Trophoblast cell (in vitro differentiated cells and primary cell): Measurements from ENCODE around the gene GFRA1.

Experiments
- DNase-seq, 2 donors: peaks; one replicate each; pipeline ENCODE4 v3.0.0-alpha.2; 2016
- H2AFZ ChIP-seq: 2 replicates; pipeline ENCODE4 v1.6.1; 2013; ENCODE audit warnings: low read length, moderate library complexity, mild to moderate bottlenecking; ENCODE audit not compliant: insufficient read depth, poor library complexity
- H2AK5ac ChIP-seq: 2 replicates; pipeline ENCODE4 v1.6.1; 2013; ENCODE audit warnings: mild to moderate bottlenecking, low read length
- H2BK120ac ChIP-seq: 2 replicates; pipeline ENCODE4 v1.6.1; 2013; ENCODE audit warnings: low read length, mild to moderate bottlenecking, moderate library complexity; ENCODE audit not compliant: insufficient read depth, poor library complexity
- H2BK12ac ChIP-seq: 2 replicates; pipeline ENCODE4 v1.6.1; 2013; ENCODE audit warnings: mild to moderate bottlenecking, low read length, moderate library complexity
- H2BK5ac ChIP-seq: 2 replicates; pipeline ENCODE4 v1.6.1; 2013; ENCODE audit warnings: low read length, low read depth, moderate library complexity, mild to moderate bottlenecking; ENCODE audit not compliant: poor library complexity
- H3K14ac ChIP-seq: 2 replicates; pipeline ENCODE4 v1.6.1; 2013; ENCODE audit warnings: mild to moderate bottlenecking, low read length
- H3K18ac ChIP-seq: 2 replicates; pipeline ENCODE4 v1.6.1; 2013; ENCODE audit warnings: mild to moderate bottlenecking, low read length
- H3K23ac ChIP-seq: 2 replicates; pipeline ENCODE4 v1.6.1; 2013; ENCODE audit warnings: low read length
- H3K27ac ChIP-seq: 2 replicates; pipeline ENCODE4 v1.5.1; 2013; ENCODE audit warnings: low read depth, mild to moderate bottlenecking, inconsistent platforms, low read length, moderate library complexity
- H3K27me3 ChIP-seq: 2 replicates; pipeline ENCODE4 v1.6.1; 2013; ENCODE audit warnings: inconsistent platforms, mild to moderate bottlenecking, low read length, moderate library complexity; ENCODE audit not compliant: insufficient read depth
- H3K36me3 ChIP-seq, 2 experiments: 1 replicate in 1 of 2; 2 replicates in 1 of 2; pipeline ENCODE4 v1.6.1; 2013; ENCODE audit warnings: low read length in 2 of 2, mild to moderate bottlenecking in 2 of 2, moderate library complexity in 1 of 2; ENCODE audit not compliant: insufficient read depth in 2 of 2, control insufficient read depth in 1 of 2
- H3K4ac ChIP-seq: 2 replicates; pipeline ENCODE4 v1.6.1; 2013; ENCODE audit warnings: low read depth, mild to moderate bottlenecking, low read length, moderate library complexity
- H3K4me1 ChIP-seq, 2 experiments: 1 replicate in 1 of 2; 2 replicates in 1 of 2; pipeline ENCODE4 v1.6.1; 2013; ENCODE audit warnings: low read length in 2 of 2, mild to moderate bottlenecking in 2 of 2, moderate library complexity in 1 of 2; ENCODE audit not compliant: insufficient read depth in 2 of 2, control insufficient read depth in 1 of 2
- H3K4me2 ChIP-seq: 2 replicates; pipeline ENCODE4 v1.6.1; 2013; ENCODE audit warnings: inconsistent platforms, mild to moderate bottlenecking, low read length, moderate library complexity
- H3K4me3 ChIP-seq: 2 replicates; pipeline ENCODE4 v1.5.1; 2013; ENCODE audit warnings: mild to moderate bottlenecking, low read depth, low read length, inconsistent platforms
- H3K79me1 ChIP-seq: one replicate; pipeline ENCODE4 v1.6.1; 2013; ENCODE audit warnings: low read length
- H3K79me2 ChIP-seq: 2 replicates; pipeline ENCODE4 v1.6.1; 2013; ENCODE audit warnings: low read length, mild to moderate bottlenecking; ENCODE audit not compliant: control insufficient read depth, insufficient read depth, poor library complexity
- H3K9ac ChIP-seq: 2 replicates; pipeline ENCODE4 v1.6.1; 2013; ENCODE audit warnings: mild to moderate bottlenecking, low read length
- H3K9me3 ChIP-seq: 2 replicates; pipeline ENCODE4 v1.6.1; 2013; ENCODE audit warnings: low read depth, mild to moderate bottlenecking, control low read depth, inconsistent platforms, low read length; ENCODE audit not compliant: insufficient read depth
- H4K12ac ChIP-seq: 2 replicates; pipeline ENCODE4 v1.6.1; 2013; ENCODE audit warnings: low read depth, mild to moderate bottlenecking, low read length, moderate library complexity
- H4K8ac ChIP-seq: 2 replicates; pipeline ENCODE4 v1.6.1; 2013; ENCODE audit warnings: low read depth, mild to moderate bottlenecking, low read length, moderate library complexity
- H4K91ac ChIP-seq: one replicate; pipeline ENCODE4 v1.6.1; 2013; ENCODE audit warnings: low read depth, mild to moderate bottlenecking, low read length, moderate library complexity
- WGBS: extraction: QIAGEN DNeasy Blood & Tissue Kit; methylation state at CpG from one replicate; pipeline ENCODE4 v1.1.7; 2013; ENCODE audit warnings: missing lambda C conversion rate; ENCODE audit not compliant: insufficient read length, insufficient coverage; ENCODE audit errors: extremely low coverage; 5-methylcytosine and 5-hydroxymethylcytosine counted together

GFRA1 gene

GRCh38 chr10:116015583-116016333 is 257.2 kb downstream of the GFRA1 start:
- H3K4me1 ChIP-seq: peaks cover 4 to 14% of the 10 kb centered on the region in 2 experiments
- no peaks in the 10 kb centered on the region for H3K79me2 ChIP-seq
- H3K27ac ChIP-seq: no peak overlapping the region
- H3K4me3 ChIP-seq: no peak overlapping the region
- no peak overlapping the region for H2BK12ac ChIP-seq
- H4K91ac ChIP-seq: no peak overlapping the region
- H3K18ac ChIP-seq: no peak overlapping the region
- DNase-seq: peak in 1 of 2 donors; percentile 11
- no peak overlapping the region for H3K9ac ChIP-seq
- H3K36me3 ChIP-seq: no peaks in the 10 kb centered on the region
- H2AK5ac ChIP-seq: no peak overlapping the region
- H3K4me2 ChIP-seq: no peak overlapping the region
- H3K4ac ChIP-seq: no peak overlapping the region
- H3K23ac ChIP-seq: no peak overlapping the region
- no CpG with 5 or more reads among the region's 7 CpGs for WGBS
- no peak overlapping the region for H3K14ac ChIP-seq
- no peaks in the 10 kb centered on the region for H3K79me1 ChIP-seq
- no peaks in the 10 kb centered on the region for H3K27me3 ChIP-seq
- H2BK120ac ChIP-seq: no peak overlapping the region
- H2BK5ac ChIP-seq: no peak overlapping the region
- no peak overlapping the region for H2AFZ ChIP-seq
- no peaks in the 10 kb centered on the region for H3K9me3 ChIP-seq
- no peak overlapping the region for H4K12ac ChIP-seq
- H4K8ac ChIP-seq: no peak overlapping the region

- no peak overlapping the region for H3K9ac ChIP-seq
- H2AFZ ChIP-seq: no peak overlapping the region
- no peak overlapping the region for H3K4me3 ChIP-seq
- DNase-seq: no peak
- no peaks in the 10 kb centered on the region for H3K79me1 ChIP-seq
- no peak overlapping the region for H3K14ac ChIP-seq
- H3K27me3 ChIP-seq: no peaks in the 10 kb centered on the region
- H2BK120ac ChIP-seq: no peak overlapping the region
- peaks cover 4 to 14% of the 10 kb centered on the region in 2 experiments for H3K4me1 ChIP-seq
- H3K36me3 ChIP-seq: no peaks in the 10 kb centered on the region
- no peak overlapping the region for H4K8ac ChIP-seq
- no peak overlapping the region for H2AK5ac ChIP-seq
- H3K9me3 ChIP-seq: no peaks in the 10 kb centered on the region
- no peak overlapping the region for H3K4ac ChIP-seq
- H4K12ac ChIP-seq: no peak overlapping the region
- no peak overlapping the region for H2BK12ac ChIP-seq
- H3K18ac ChIP-seq: no peak overlapping the region
- whole genome bisulfite sequencing: no CpG with 5 or more reads among the region's 8 CpGs
- H3K79me2 ChIP-seq: no peaks in the 10 kb centered on the region
- no peak overlapping the region for H3K27ac ChIP-seq
- H3K4me2 ChIP-seq: no peak overlapping the region
- no peak overlapping the region for H4K91ac ChIP-seq
- H2BK5ac ChIP-seq: no peak overlapping the region
- H3K23ac ChIP-seq: no peak overlapping the region
Observed at GRCh38 chr10:116014871-116015582, 258.0 kb downstream of the GFRA1 start.

GRCh38 chr10:116014326-116014725 is 258.7 kb downstream of the GFRA1 start:
- no peaks in the 10 kb centered on the region for H3K79me1 ChIP-seq
- no peak overlapping the region for H3K4ac ChIP-seq
- DNase-seq: no peak
- H2BK12ac ChIP-seq: no peak overlapping the region
- H3K27ac ChIP-seq: no peak overlapping the region
- H2AFZ ChIP-seq: no peak overlapping the region
- H3K18ac ChIP-seq: no peak overlapping the region
- H4K91ac ChIP-seq: no peak overlapping the region
- peak overlapping the region; percentile 28 for H3K4me2 ChIP-seq
- peaks cover 4 to 14% of the 10 kb centered on the region in 2 experiments for H3K4me1 ChIP-seq
- H3K14ac ChIP-seq: no peak overlapping the region
- H4K12ac ChIP-seq: no peak overlapping the region
- no peak overlapping the region for H3K4me3 ChIP-seq
- H3K9ac ChIP-seq: no peak overlapping the region
- H3K36me3 ChIP-seq: no peaks in the 10 kb centered on the region
- WGBS: no CpG with 5 or more reads among the region's 2 CpGs
- peaks cover 1% of the 10 kb centered on the region for H3K9me3 ChIP-seq
- no peak overlapping the region for H4K8ac ChIP-seq
- H2BK5ac ChIP-seq: no peak overlapping the region
- no peaks in the 10 kb centered on the region for H3K79me2 ChIP-seq
- H2AK5ac ChIP-seq: no peak overlapping the region
- no peaks in the 10 kb centered on the region for H3K27me3 ChIP-seq
- H3K23ac ChIP-seq: no peak overlapping the region
- no peak overlapping the region for H2BK120ac ChIP-seq

DNA sequence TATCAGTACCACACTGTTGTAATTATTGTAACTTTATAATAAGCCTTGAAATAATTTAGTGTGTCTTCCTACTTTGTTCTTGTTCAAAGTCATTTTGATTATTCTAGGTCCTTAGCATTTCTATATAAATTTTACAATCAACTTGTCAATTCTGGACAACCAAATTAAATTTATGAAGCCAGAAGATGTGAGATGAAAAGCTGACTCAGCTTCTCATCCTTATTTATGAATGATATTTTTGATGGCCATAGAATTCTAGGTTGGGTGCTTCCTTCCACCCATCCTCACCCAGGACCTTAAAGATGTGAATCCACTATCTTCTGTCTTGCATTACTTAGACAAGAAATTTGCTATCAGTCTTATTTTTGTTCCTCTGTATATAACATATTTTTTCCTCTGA is 261.1 kb downstream of the GFRA1 start:
- Histone ChIP-seq H3K4ac (no peak overlapping the region), H2BK12ac (no peak overlapping the region), H3K79me2 (no peaks in the 10 kb centered on the region), H4K12ac (no peak overlapping the region), H3K4me3 (no peak overlapping the region), H3K23ac (no peak overlapping the region), H2AK5ac (no peak overlapping the region), H3K9me3 (peaks cover 1% of the 10 kb centered on the region), H3K9ac (no peak overlapping the region), H3K27me3 (no peaks in the 10 kb centered on the region), H4K91ac (no peak overlapping the region), H3K4me2 (no peak overlapping the region), H2BK120ac (no peak overlapping the region), H3K27ac (no peak overlapping the region), H2AFZ (no peak overlapping the region), H3K79me1 (no peaks in the 10 kb centered on the region), H3K36me3 (no peaks in the 10 kb centered on the region), H4K8ac (no peak overlapping the region), H3K4me1 (peaks cover 4 to 14% of the 10 kb centered on the region in 2 experiments), H3K14ac (no peak overlapping the region), H3K18ac (no peak overlapping the region), H2BK5ac (no peak overlapping the region)
- DNase-seq: no peak
